ENCODE data around the gene HP.
"Not testable (repeated sequence)": the region's sequence is repeated elsewhere in the genome, so short reads cannot be mapped to it uniquely, and the experiment has no call there.

HP gene

GRCh38 chr16:72061564-72061963, 7.3 kb downstream of the HP start:
- Histone ChIP-seq H2AFZ (ENCODE audit: low read length, unreplicated experiment) (no peak overlapping the region), H3K27ac (ENCODE audit: low read depth, low read length) (no peak overlapping the region), H3K36me3 (ENCODE audit: insufficient read depth, low read length) (no peaks in the 10 kb centered on the region), H3K79me2 (ENCODE audit: control insufficient read depth, insufficient read depth, low read length, unreplicated experiment) (no peaks in the 10 kb centered on the region), H3K27me3 (ENCODE audit: insufficient read depth, low read length) (peaks cover 15% of the 10 kb centered on the region), H3K4me3 (ENCODE audit: low read depth, low read length) (no peak overlapping the region), H3K4me1 (ENCODE audit: control insufficient read depth, insufficient read depth, low read length, unreplicated experiment) (no peaks in the 10 kb centered on the region)

- H3K79me2 ChIP-seq (ENCODE audit: control insufficient read depth, insufficient read depth, low read length, unreplicated experiment) = no peaks in the 10 kb centered on the region
- peaks cover 9% of the 10 kb centered on the region; the same call in 1 of the 2 replicates for H3K27me3 ChIP-seq (ENCODE audit: insufficient read depth, low read length)
- no peak overlapping the region for H3K27ac ChIP-seq (ENCODE audit: low read depth, low read length)
- no peak overlapping the region for H2AFZ ChIP-seq (ENCODE audit: low read length, unreplicated experiment)
- H3K4me3 ChIP-seq (ENCODE audit: low read depth, low read length) = no peak overlapping the region
- H3K36me3 ChIP-seq (ENCODE audit: insufficient read depth, low read length) = no peaks in the 10 kb centered on the region
- no peaks in the 10 kb centered on the region for H3K4me1 ChIP-seq (ENCODE audit: control insufficient read depth, insufficient read depth, low read length, unreplicated experiment)
Observed at GRCh38 chr16:72064361-72064894, 10.1 kb downstream of the HP start.

GRCh38 chr16:72066747-72067146, 12.4 kb downstream of the HP start:
- H3K79me2 ChIP-seq (ENCODE audit: control insufficient read depth, insufficient read depth, low read length, unreplicated experiment) = no peaks in the 10 kb centered on the region
- H2AFZ ChIP-seq (ENCODE audit: low read length, unreplicated experiment) = no peak overlapping the region
- H3K4me1 ChIP-seq (ENCODE audit: control insufficient read depth, insufficient read depth, low read length, unreplicated experiment) = no peaks in the 10 kb centered on the region
- peaks cover 9% of the 10 kb centered on the region; the same call in 1 of the 2 replicates for H3K27me3 ChIP-seq (ENCODE audit: insufficient read depth, low read length)
- H3K4me3 ChIP-seq (ENCODE audit: low read depth, low read length) = no peak overlapping the region
- no peak overlapping the region for H3K27ac ChIP-seq (ENCODE audit: low read depth, low read length)
- no peaks in the 10 kb centered on the region for H3K36me3 ChIP-seq (ENCODE audit: insufficient read depth, low read length)

GRCh38 chr16:72068930-72069329, 14.6 kb downstream of the HP start:
- Histone ChIP-seq H3K4me1 (ENCODE audit: control insufficient read depth, insufficient read depth, low read length, unreplicated experiment) (no peaks in the 10 kb centered on the region), H3K79me2 (ENCODE audit: control insufficient read depth, insufficient read depth, low read length, unreplicated experiment) (no peaks in the 10 kb centered on the region), H2AFZ (ENCODE audit: low read length, unreplicated experiment) (no peak overlapping the region), H3K4me3 (ENCODE audit: low read depth, low read length) (no peak overlapping the region), H3K27me3 (ENCODE audit: insufficient read depth, low read length) (0 out of 2 replicates have a peak, but pooled peaks cover 3% of the 10 kb centered on the region), H3K27ac (ENCODE audit: low read depth, low read length) (no peak overlapping the region), H3K36me3 (ENCODE audit: insufficient read depth, low read length) (no peaks in the 10 kb centered on the region)

- Histone ChIP-seq H2AFZ (ENCODE audit: low read length, unreplicated experiment) (no peak overlapping the region), H3K4me3 (ENCODE audit: low read depth, low read length) (no peak overlapping the region), H3K27ac (ENCODE audit: low read depth, low read length) (no peak overlapping the region)
Observed at GRCh38 chr16:72072514-72073342, 18.4 kb downstream of the HP start.

GRCh38 chr16:72073560-72074230, 19.4 kb downstream of the HP start:
- H3K79me2 ChIP-seq (ENCODE audit: control insufficient read depth, insufficient read depth, low read length, unreplicated experiment) = no peaks in the 10 kb centered on the region

More at GRCh38 chr16:72072514-72073342, 18.4 kb downstream of the HP start:
- no peaks in the 10 kb centered on the region for H3K79me2 ChIP-seq (ENCODE audit: control insufficient read depth, insufficient read depth, low read length, unreplicated experiment)
- H3K4me1 ChIP-seq (ENCODE audit: control insufficient read depth, insufficient read depth, low read length, unreplicated experiment) = no peaks in the 10 kb centered on the region
- H3K36me3 ChIP-seq (ENCODE audit: insufficient read depth, low read length) = no peaks in the 10 kb centered on the region
- no peaks in the 10 kb centered on the region for H3K27me3 ChIP-seq (ENCODE audit: insufficient read depth, low read length)

GRCh38 chr16:72075067-72075466, 20.8 kb downstream of the HP start:
- H3K27ac ChIP-seq (ENCODE audit: low read depth, low read length); H3K4me1 ChIP-seq (ENCODE audit: control insufficient read depth, insufficient read depth, low read length, unreplicated experiment); H3K4me3 ChIP-seq (ENCODE audit: low read depth, low read length): not testable (repeated sequence)

More at GRCh38 chr16:72073560-72074230, 19.4 kb downstream of the HP start:
- H3K4me3 ChIP-seq (ENCODE audit: low read depth, low read length) = no peak overlapping the region
- H3K27ac ChIP-seq (ENCODE audit: low read depth, low read length) = no peak overlapping the region
- H3K36me3 ChIP-seq (ENCODE audit: insufficient read depth, low read length) = no peaks in the 10 kb centered on the region
- no peak overlapping the region for H2AFZ ChIP-seq (ENCODE audit: low read length, unreplicated experiment)
- H3K27me3 ChIP-seq (ENCODE audit: insufficient read depth, low read length) = no peaks in the 10 kb centered on the region
- no peaks in the 10 kb centered on the region for H3K4me1 ChIP-seq (ENCODE audit: control insufficient read depth, insufficient read depth, low read length, unreplicated experiment)

GRCh38 chr16:72076991-72077706, 22.8 kb downstream of the HP start:
- H3K4me1 ChIP-seq (ENCODE audit: control insufficient read depth, insufficient read depth, low read length, unreplicated experiment); H3K4me3 ChIP-seq (ENCODE audit: low read depth, low read length); H3K79me2 ChIP-seq (ENCODE audit: control insufficient read depth, insufficient read depth, low read length, unreplicated experiment); H3K27me3 ChIP-seq (ENCODE audit: insufficient read depth, low read length); H3K36me3 ChIP-seq (ENCODE audit: insufficient read depth, low read length); H2AFZ ChIP-seq (ENCODE audit: low read length, unreplicated experiment); H3K27ac ChIP-seq (ENCODE audit: low read depth, low read length): not testable (repeated sequence)

More at GRCh38 chr16:72075067-72075466, 20.8 kb downstream of the HP start:
- H3K27me3 ChIP-seq (ENCODE audit: insufficient read depth, low read length); H3K79me2 ChIP-seq (ENCODE audit: control insufficient read depth, insufficient read depth, low read length, unreplicated experiment); H2AFZ ChIP-seq (ENCODE audit: low read length, unreplicated experiment); H3K36me3 ChIP-seq (ENCODE audit: insufficient read depth, low read length): not testable (repeated sequence)

GRCh38 chr16:72083778-72084404, 29.6 kb downstream of the HP start:
- H3K79me2 ChIP-seq (ENCODE audit: control insufficient read depth, insufficient read depth, low read length, unreplicated experiment) = no peaks in the 10 kb centered on the region
- no peaks in the 10 kb centered on the region for H3K4me1 ChIP-seq (ENCODE audit: control insufficient read depth, insufficient read depth, low read length, unreplicated experiment)
- no peak overlapping the region for H3K4me3 ChIP-seq (ENCODE audit: low read depth, low read length)
- H3K36me3 ChIP-seq (ENCODE audit: insufficient read depth, low read length) = peaks cover 38% of the 10 kb centered on the region
- H3K27ac ChIP-seq (ENCODE audit: low read depth, low read length) = no peak overlapping the region
- no peak overlapping the region for H2AFZ ChIP-seq (ENCODE audit: low read length, unreplicated experiment)
- no peaks in the 10 kb centered on the region for H3K27me3 ChIP-seq (ENCODE audit: insufficient read depth, low read length)

GRCh38 chr16:72084445-72084844, 30.1 kb downstream of the HP start:
- Histone ChIP-seq H3K27ac (ENCODE audit: low read depth, low read length) (no peak overlapping the region), H3K4me1 (ENCODE audit: control insufficient read depth, insufficient read depth, low read length, unreplicated experiment) (no peaks in the 10 kb centered on the region), H3K36me3 (ENCODE audit: insufficient read depth, low read length) (peaks cover 39% of the 10 kb centered on the region), H3K4me3 (ENCODE audit: low read depth, low read length) (no peak overlapping the region), H2AFZ (ENCODE audit: low read length, unreplicated experiment) (no peak overlapping the region), H3K27me3 (ENCODE audit: insufficient read depth, low read length) (no peaks in the 10 kb centered on the region), H3K79me2 (ENCODE audit: control insufficient read depth, insufficient read depth, low read length, unreplicated experiment) (no peaks in the 10 kb centered on the region)

Data from ACC112 (cell line).